B cell (primary cell): ENCODE measurements around the gene HSPB6. TPM values are rescaled to one million over a fixed set of nuclear protein-coding genes. Genes with fewer than 3 reads are reported as not detected.

Source experiments
- polyA plus RNA-seq: library from polyadenylated mRNA; depleted of rRNA; stranded (reverse); fragments of >200 nt; gene quantifications from 2 replicates; pipeline ENCODE4 v1.2.3, GENCODE V29; 2012
- total RNA-seq, 2 donors: library from RNA; stranded (reverse); fragments of 120-200 nt in 1 of 2; gene quantifications; 1 replicate in 1 of 2; 2 replicates in 1 of 2; pipeline versions ENCODE4 v1.2.3 to v1.2.4, GENCODE V29; 2013 to 2022

HSPB6 gene
- total and polyA plus RNA-seq, 2 donors (not counting 1 experiment from before 2014, with no cell fraction given), result not detected

Other genes with a start within 250 kb of the HSPB6 start
- 1.8 and 4.5 TPM in 2 replicates for gene DMKN, start 243.4 kb downstream of the HSPB6 start, total RNA-seq
- gene DMKN, start 243.4 kb downstream of the HSPB6 start, polyA plus RNA-seq, result 0.58 and 1.6 TPM in 2 replicates
- not detected in 2 replicates for gene SBSN, start 228.7 kb downstream of the HSPB6 start, total RNA-seq
- gene SBSN, start 228.7 kb downstream of the HSPB6 start, polyA plus RNA-seq, result not detected in 2 replicates
- gene GAPDHS, start 223.6 kb downstream of the HSPB6 start, total RNA-seq, result not detected in 2 replicates
- gene GAPDHS, start 223.6 kb downstream of the HSPB6 start, polyA plus RNA-seq, result not detected in 2 replicates
- gene TMEM147, start 211.4 kb downstream of the HSPB6 start, total RNA-seq, result 39.8 and 41.6 TPM in 2 replicates
- 61.6 and 68.9 TPM in 2 replicates for gene TMEM147, start 211.4 kb downstream of the HSPB6 start, polyA plus RNA-seq
- gene ATP4A, start 193.4 kb downstream of the HSPB6 start, total RNA-seq, result not detected in 2 replicates
- gene ATP4A, start 193.4 kb downstream of the HSPB6 start, polyA plus RNA-seq, result not detected in 2 replicates
- not detected in 2 replicates for gene PMIS2, start 170.9 kb downstream of the HSPB6 start, total RNA-seq
- gene PMIS2, start 170.9 kb downstream of the HSPB6 start, polyA plus RNA-seq, result not detected in 2 replicates
- gene HAUS5, start 144.3 kb downstream of the HSPB6 start, total RNA-seq, result 32.2 and 35.3 TPM in 2 replicates
- gene HAUS5, start 144.3 kb downstream of the HSPB6 start, polyA plus RNA-seq, result 42.8 and 52.3 TPM in 2 replicates
- 52.0 and 52.7 TPM in 2 replicates for gene RBM42, start 128.0 kb downstream of the HSPB6 start, total RNA-seq
- 42.1 and 42.9 TPM in 2 replicates for gene RBM42, start 128.0 kb downstream of the HSPB6 start, polyA plus RNA-seq
- gene ETV2, start 115.3 kb downstream of the HSPB6 start, total RNA-seq, result 0.42 and 1.3 TPM in 2 replicates
- gene ETV2, start 115.3 kb downstream of the HSPB6 start, polyA plus RNA-seq, result 0.20 and 0.49 TPM in 2 replicates
- 214 and 215 TPM in 2 replicates for gene COX6B1, start 108.7 kb downstream of the HSPB6 start, total RNA-seq
- gene COX6B1, start 108.7 kb downstream of the HSPB6 start, polyA plus RNA-seq, result 202 and 387 TPM in 2 replicates
- not detected in 2 replicates for gene UPK1A, start 90.5 kb downstream of the HSPB6 start, total RNA-seq
- 0.16 and 0.17 TPM in 2 replicates for gene UPK1A, start 90.5 kb downstream of the HSPB6 start, polyA plus RNA-seq
- gene ZBTB32, start 52.5 kb downstream of the HSPB6 start, total RNA-seq, result 28.1 and 30.9 TPM in 2 replicates
- 8.5 and 18.9 TPM in 2 replicates for gene ZBTB32, start 52.5 kb downstream of the HSPB6 start, polyA plus RNA-seq
- gene KMT2B, start 39.0 kb downstream of the HSPB6 start, total RNA-seq, result 84.5 and 85.6 TPM in 2 replicates
- 96.9 and 106 TPM in 2 replicates for gene KMT2B, start 39.0 kb downstream of the HSPB6 start, polyA plus RNA-seq
- 245 and 248 TPM in 2 replicates for gene IGFLR1, start 14.6 kb downstream of the HSPB6 start, total RNA-seq
- 110 and 130 TPM in 2 replicates for gene IGFLR1, start 14.6 kb downstream of the HSPB6 start, polyA plus RNA-seq
- gene U2AF1L4, start 11.6 kb downstream of the HSPB6 start, total RNA-seq, result 62.1 and 62.7 TPM in 2 replicates
- gene U2AF1L4, start 11.6 kb downstream of the HSPB6 start, polyA plus RNA-seq, result 89.7 and 170 TPM in 2 replicates
- 29.1 and 36.4 TPM in 2 replicates for gene PSENEN, start 11.4 kb downstream of the HSPB6 start, total RNA-seq
- gene PSENEN, start 11.4 kb downstream of the HSPB6 start, polyA plus RNA-seq, result 11.7 and 17.7 TPM in 2 replicates
- 22.3 and 22.8 TPM in 2 replicates for gene LIN37, start 8.5 kb downstream of the HSPB6 start, total RNA-seq
- 64.1 and 76.1 TPM in 2 replicates for gene LIN37, start 8.5 kb downstream of the HSPB6 start, polyA plus RNA-seq
- 61.0 and 65.6 TPM in 2 replicates for gene PROSER3, start 1.1 kb upstream of the HSPB6 start, total RNA-seq
- 26.0 and 30.7 TPM in 2 replicates for gene PROSER3, start 1.1 kb upstream of the HSPB6 start, polyA plus RNA-seq
- gene ARHGAP33, start 18.5 kb upstream of the HSPB6 start, total RNA-seq, result 18.2 and 21.6 TPM in 2 replicates
- 27.8 and 28.7 TPM in 2 replicates for gene ARHGAP33, start 18.5 kb upstream of the HSPB6 start, polyA plus RNA-seq
- gene PRODH2, start 55.8 kb upstream of the HSPB6 start, total RNA-seq, result not detected in 2 replicates
- gene PRODH2, start 55.8 kb upstream of the HSPB6 start, polyA plus RNA-seq, result not detected in 2 replicates
- gene NPHS1, start 95.5 kb upstream of the HSPB6 start, total RNA-seq, result not detected in 2 replicates
- gene NPHS1, start 95.5 kb upstream of the HSPB6 start, polyA plus RNA-seq, result not detected in 2 replicates
- gene KIRREL2, start 99.9 kb upstream of the HSPB6 start, total RNA-seq, result not detected in 2 replicates
- gene KIRREL2, start 99.9 kb upstream of the HSPB6 start, polyA plus RNA-seq, result not detected in 2 replicates
- gene APLP1, start 111.5 kb upstream of the HSPB6 start, total RNA-seq, result not detected in 2 replicates
- gene APLP1, start 111.5 kb upstream of the HSPB6 start, polyA plus RNA-seq, result 0.06 TPM in 1 of 2 replicates, not detected in the other
- 272 and 276 TPM in 2 replicates for gene NFKBID, start 143.5 kb upstream of the HSPB6 start, total RNA-seq
- gene NFKBID, start 143.5 kb upstream of the HSPB6 start, polyA plus RNA-seq, result 111 and 618 TPM in 2 replicates
- 2.9 and 4.8 TPM in 2 replicates for gene HCST, start 145.5 kb upstream of the HSPB6 start, total RNA-seq
- gene HCST, start 145.5 kb upstream of the HSPB6 start, polyA plus RNA-seq, result 29.8 and 40.6 TPM in 2 replicates
- gene TYROBP, start 151.3 kb upstream of the HSPB6 start, total RNA-seq, result 2.7 and 3.3 TPM in 2 replicates
- gene TYROBP, start 151.3 kb upstream of the HSPB6 start, polyA plus RNA-seq, result 14.8 and 25.6 TPM in 2 replicates
- 1.6 and 2.1 TPM in 2 replicates for gene LRFN3, start 179.3 kb upstream of the HSPB6 start, total RNA-seq
- gene LRFN3, start 179.3 kb upstream of the HSPB6 start, polyA plus RNA-seq, result 0.62 and 0.79 TPM in 2 replicates
- 24.2 and 24.6 TPM in 2 replicates for gene SDHAF1, start 238.2 kb upstream of the HSPB6 start, total RNA-seq
- gene SDHAF1, start 238.2 kb upstream of the HSPB6 start, polyA plus RNA-seq, result 11.8 and 22.0 TPM in 2 replicates